SJSA1 (cell line): ENCODE measurements around the gene RPL37A. TPM values are rescaled to one million over a fixed set of nuclear protein-coding genes. Genes with fewer than 3 reads are reported as not detected.
"Not testable (repeated sequence)": the region's sequence is repeated elsewhere in the genome, so short reads cannot be mapped to it uniquely, and the experiment has no call there.

Experiments
- DNase-seq, 2 experiments: peaks; one replicate each; pipeline ENCODE4 v3.0.0-alpha.2; 2015 to 2020; ENCODE audit warnings: low spot score in 2 of 2, low read depth in 1 of 2
- H3K27ac ChIP-seq: fragments of 250-450 bp; sonication (Bioruptor Pico); 2 replicates; pipeline ENCODE4 v1.5.1; 2020; ENCODE audit warnings: mild to moderate bottlenecking, moderate library complexity
- H3K27me3 ChIP-seq: fragments of 250-450 bp; sonication (Bioruptor Pico); replicated peaks from 2 replicates; pipeline ENCODE4 v1.5.1; 2020; ENCODE audit warnings: mild to moderate bottlenecking, moderate library complexity
- H3K36me3 ChIP-seq: fragments of 250-450 bp; sonication (Bioruptor Pico); 2 replicates; pipeline ENCODE4 v1.5.1; 2020; ENCODE audit warnings: mild to moderate bottlenecking
- H3K4me1 ChIP-seq: fragments of 250-450 bp; sonication (Bioruptor Pico); replicated peaks from 2 replicates; pipeline ENCODE4 v1.6.1; 2021; ENCODE audit warnings: mild to moderate bottlenecking
- H3K4me3 ChIP-seq: fragments of 250-450 bp; sonication (Bioruptor Pico); 2 replicates; pipeline ENCODE4 v1.5.1; 2020; ENCODE audit warnings: mild to moderate bottlenecking
- H3K9me3 ChIP-seq: fragments of 250-450 bp; sonication (Bioruptor Pico); replicated peaks from 2 replicates; pipeline ENCODE4 v1.5.1; 2020; ENCODE audit warnings: mild to moderate bottlenecking
- total RNA-seq: library from RNA; depleted of rRNA; stranded (reverse); fragments of >200 nt; shearing (Covaris generic); gene quantifications from 2 replicates; pipeline ENCODE4 v1.2.3, GENCODE V29; 2014

Gene RPL37A
- total RNA-seq, 1 experiment from 2014 or later: 1,252 TPM

DNA sequence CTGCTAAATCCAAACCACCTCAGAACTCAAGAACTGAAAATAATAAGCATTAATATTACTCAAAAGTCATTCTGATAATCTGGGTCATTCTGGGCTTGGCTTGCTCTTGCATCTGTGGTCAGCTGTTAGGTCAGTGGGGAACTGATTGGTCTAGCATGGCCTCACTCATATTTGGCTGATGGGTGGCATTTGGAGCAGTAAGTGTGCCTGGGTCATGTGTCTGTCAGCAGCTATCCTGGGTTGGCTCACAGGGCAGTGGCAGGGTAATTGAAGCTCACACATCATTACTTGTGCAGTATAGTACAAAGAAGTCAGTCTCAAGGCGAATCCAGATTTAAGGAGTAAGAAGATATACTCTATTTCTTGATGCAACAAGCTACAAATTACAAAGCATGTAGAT lies 9.6 kb downstream of the RPL37A start:
- Histone ChIP-seq H3K9me3 (no peaks in the 10 kb centered on the region), H3K27me3 (no peaks in the 10 kb centered on the region), H3K4me3 (no peak overlapping the region), H3K36me3 (peaks cover 55% of the 10 kb centered on the region), H3K27ac (no peak overlapping the region), H3K4me1 (0 out of 2 replicates have a peak, but pooled peaks cover 3% of the 10 kb centered on the region)
- DNase-seq: no peak

GRCh38 chr2:216516730-216517350 lies 18.2 kb downstream of the RPL37A start:
- no peaks in the 10 kb centered on the region for H3K4me1 ChIP-seq
- H3K27ac ChIP-seq: no peak overlapping the region
- H3K4me3 ChIP-seq: no peak overlapping the region
- no peaks in the 10 kb centered on the region for H3K27me3 ChIP-seq
- H3K9me3 ChIP-seq: no peaks in the 10 kb centered on the region
- H3K36me3 ChIP-seq: no peaks in the 10 kb centered on the region
- peak in 1 of 2 experiments; percentile 43 for DNase-seq

GRCh38 chr2:216517447-216518225 lies 19.0 kb downstream of the RPL37A start:
- no peak for DNase-seq
- Histone ChIP-seq H3K36me3 (no peaks in the 10 kb centered on the region), H3K4me3 (no peak overlapping the region), H3K27me3 (no peaks in the 10 kb centered on the region), H3K9me3 (no peaks in the 10 kb centered on the region), H3K4me1 (no peaks in the 10 kb centered on the region), H3K27ac (no peak overlapping the region)

DNA sequence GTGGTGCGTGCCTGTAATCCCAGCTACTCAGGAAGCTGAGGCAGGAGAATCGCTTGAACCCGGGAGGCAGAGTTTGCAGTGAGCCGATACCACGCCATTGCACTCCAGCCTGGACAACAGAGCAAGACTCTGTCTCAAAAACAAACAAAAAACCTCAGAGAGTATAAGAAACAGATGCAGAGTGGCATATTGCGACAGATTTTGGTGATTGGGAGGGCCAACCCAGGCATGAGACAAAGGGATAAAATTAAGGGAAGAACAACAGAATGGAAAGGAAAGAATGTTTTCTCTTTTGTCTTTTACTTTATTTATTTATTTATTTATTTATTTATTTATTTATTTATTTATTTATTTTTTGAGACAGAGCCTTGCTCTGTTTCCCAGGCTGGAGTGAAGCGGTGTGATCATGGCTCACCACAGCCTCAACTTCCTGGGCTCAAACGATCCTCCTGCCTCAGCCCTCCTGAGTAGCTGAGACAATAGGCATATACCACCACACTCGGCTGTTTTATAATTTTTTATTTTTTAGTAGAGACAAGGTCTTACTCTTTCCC lies 20.0 kb downstream of the RPL37A start:
- not testable (repeated sequence) for H3K4me1 ChIP-seq, DNase-seq, H3K27ac ChIP-seq, H3K36me3 ChIP-seq, H3K4me3 ChIP-seq, H3K27me3 ChIP-seq, H3K9me3 ChIP-seq

- no peaks in the 10 kb centered on the region for H3K4me1 ChIP-seq
- H3K27me3 ChIP-seq: no peaks in the 10 kb centered on the region
- no peak overlapping the region for H3K27ac ChIP-seq
- peak; percentile 65 to 67 for DNase-seq
- no peaks in the 10 kb centered on the region for H3K9me3 ChIP-seq
- no peaks in the 10 kb centered on the region for H3K36me3 ChIP-seq
- no peak overlapping the region for H3K4me3 ChIP-seq
Measured at GRCh38 chr2:216519154-216519762, 20.6 kb downstream of the RPL37A start.

DNA sequence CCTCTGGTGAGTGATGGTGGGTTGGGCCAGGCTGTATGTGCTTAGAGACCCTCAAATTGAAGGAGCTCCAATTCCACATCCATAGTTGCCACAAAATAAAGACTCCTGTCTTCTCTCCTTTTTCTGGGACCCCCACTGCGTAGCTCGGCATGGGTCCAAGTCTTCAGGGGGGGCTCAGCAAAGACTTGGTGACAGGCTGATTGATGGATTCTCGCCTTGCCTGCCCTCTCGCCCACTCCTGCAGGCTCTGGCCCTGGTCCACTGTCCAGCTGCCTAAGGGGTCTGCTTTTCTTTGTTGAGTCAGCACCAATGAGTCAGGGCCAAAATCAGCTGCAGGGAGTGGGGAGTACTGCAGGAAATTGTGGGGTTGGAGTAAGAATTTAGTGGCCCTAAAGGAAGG lies 21.5 kb downstream of the RPL37A start:
- Histone ChIP-seq H3K27me3 (no peaks in the 10 kb centered on the region), H3K36me3 (no peaks in the 10 kb centered on the region), H3K4me1 (no peaks in the 10 kb centered on the region), H3K4me3 (no peak overlapping the region), H3K9me3 (no peaks in the 10 kb centered on the region), H3K27ac (no peak overlapping the region)
- DNase-seq: no peak

GRCh38 chr2:216522892-216523502 lies 24.4 kb downstream of the RPL37A start:
- H3K27ac ChIP-seq: no peak overlapping the region
- H3K36me3 ChIP-seq: no peaks in the 10 kb centered on the region
- no peak overlapping the region for H3K4me3 ChIP-seq
- H3K4me1 ChIP-seq: no peaks in the 10 kb centered on the region
- H3K9me3 ChIP-seq: no peaks in the 10 kb centered on the region
- DNase-seq: no peak
- no peaks in the 10 kb centered on the region for H3K27me3 ChIP-seq

DNA sequence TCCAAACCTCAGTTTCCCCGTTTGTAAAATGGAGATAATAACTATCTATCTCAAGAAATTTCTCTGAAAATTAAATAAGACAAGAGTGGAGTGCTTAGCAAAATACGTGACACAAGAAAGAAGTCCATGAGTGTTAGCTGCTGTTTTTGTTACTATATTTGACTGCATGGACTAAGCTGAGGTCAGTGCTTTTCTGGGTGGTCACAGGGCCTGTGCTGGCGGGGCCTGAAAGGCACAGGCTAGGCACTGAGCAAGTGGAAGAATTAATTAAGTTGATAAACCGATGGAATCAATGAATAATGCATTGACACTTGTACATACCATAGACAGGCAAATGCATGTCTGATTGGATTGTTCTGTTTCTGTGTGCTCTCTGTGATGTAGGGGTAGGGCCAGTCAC lies 27.3 kb downstream of the RPL37A start:
- no peak for DNase-seq
- no peak overlapping the region for H3K4me3 ChIP-seq
- H3K27me3 ChIP-seq: no peaks in the 10 kb centered on the region
- H3K4me1 ChIP-seq: no peaks in the 10 kb centered on the region
- no peak overlapping the region for H3K27ac ChIP-seq
- H3K36me3 ChIP-seq: no peaks in the 10 kb centered on the region
- no peaks in the 10 kb centered on the region for H3K9me3 ChIP-seq

DNA sequence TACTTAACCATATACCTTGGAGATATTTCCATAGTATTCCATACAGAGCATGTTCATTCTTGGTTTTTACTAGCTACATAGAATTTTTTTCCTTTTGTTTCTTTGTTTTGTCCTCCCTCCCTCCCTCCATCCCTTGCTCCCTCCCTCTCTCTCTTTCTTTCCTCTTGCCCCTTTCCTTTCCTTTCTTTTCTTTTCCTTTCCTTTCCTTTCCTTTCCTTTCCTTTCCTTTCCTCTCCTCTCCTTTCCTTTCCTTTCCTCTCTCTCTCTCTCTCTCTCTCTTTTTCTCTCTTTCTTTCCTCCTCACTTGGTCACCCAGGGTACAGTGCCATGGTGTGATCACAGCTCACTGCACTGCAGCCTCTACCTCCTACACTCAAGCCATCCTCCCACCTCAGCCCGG lies 28.3 kb downstream of the RPL37A start:
- Histone ChIP-seq H3K36me3 (no peaks in the 10 kb centered on the region), H3K9me3 (no peaks in the 10 kb centered on the region), H3K4me3 (no peak overlapping the region), H3K27me3 (no peaks in the 10 kb centered on the region), H3K27ac (no peak overlapping the region), H3K4me1 (no peaks in the 10 kb centered on the region)
- DNase-seq: no peak

GRCh38 chr2:216527600-216527999 lies 29.0 kb downstream of the RPL37A start:
- H3K9me3 ChIP-seq: no peaks in the 10 kb centered on the region
- H3K27me3 ChIP-seq: no peaks in the 10 kb centered on the region
- H3K36me3 ChIP-seq: no peaks in the 10 kb centered on the region
- H3K27ac ChIP-seq: no peak overlapping the region
- no peak for DNase-seq
- H3K4me1 ChIP-seq: no peaks in the 10 kb centered on the region
- no peak overlapping the region for H3K4me3 ChIP-seq

- Histone ChIP-seq H3K27ac (no peak overlapping the region), H3K9me3 (no peaks in the 10 kb centered on the region), H3K4me1 (peaks cover 19% of the 10 kb centered on the region), H3K27me3 (no peaks in the 10 kb centered on the region), H3K4me3 (no peak overlapping the region), H3K36me3 (no peaks in the 10 kb centered on the region)
- DNase-seq: no peak
Measured at GRCh38 chr2:216532562-216532961, 33.9 kb downstream of the RPL37A start.

GRCh38 chr2:216533609-216534008 lies 35.0 kb downstream of the RPL37A start:
- Histone ChIP-seq H3K9me3 (no peaks in the 10 kb centered on the region), H3K27ac (no peak overlapping the region), H3K27me3 (no peaks in the 10 kb centered on the region), H3K4me1 (peaks cover 19% of the 10 kb centered on the region), H3K36me3 (no peaks in the 10 kb centered on the region), H3K4me3 (no peak overlapping the region)
- DNase-seq: no peak

- peak overlapping the region; percentile 56 for H3K27ac ChIP-seq
- H3K9me3 ChIP-seq: no peaks in the 10 kb centered on the region
- no peak for DNase-seq
- no peaks in the 10 kb centered on the region for H3K27me3 ChIP-seq
- H3K36me3 ChIP-seq: no peaks in the 10 kb centered on the region
- H3K4me3 ChIP-seq: no peak overlapping the region
- H3K4me1 ChIP-seq: peaks cover 19% of the 10 kb centered on the region
Measured at GRCh38 chr2:216534809-216535208, 36.2 kb downstream of the RPL37A start.
